Cardiac fibroblast (primary cell): ENCODE results near the gene MBD6.
"Not testable (repeated sequence)": the region's sequence is repeated elsewhere in the genome, so short reads cannot be mapped to it uniquely, and the experiment has no call there.

Source experiments
- DNase-seq, 2 donors: peaks; one replicate each; pipeline versions ENCODE4 v3.0.0 to v3.0.0-alpha.2; 2010; ENCODE audit warnings: low read depth in 2 of 2
- H3K4me3 ChIP-seq, 2 donors: replicated peaks in 1 of 2; 1 replicate in 1 of 2; 2 replicates in 1 of 2; pipeline ENCODE4 v1.5.1; 2011; ENCODE audit warnings: low read depth in 2 of 2, low read length in 2 of 2, mild to moderate bottlenecking in 2 of 2, moderate library complexity in 1 of 2
- TF ChIP-seq, protein P1 (sequence below): IDR thresholded peaks from one replicate; pipeline ENCODE4 v1.5.1; 2011; ENCODE audit warnings: low read depth, mild to moderate bottlenecking, low read length, inconsistent platforms

Gene MBD6

DNA sequence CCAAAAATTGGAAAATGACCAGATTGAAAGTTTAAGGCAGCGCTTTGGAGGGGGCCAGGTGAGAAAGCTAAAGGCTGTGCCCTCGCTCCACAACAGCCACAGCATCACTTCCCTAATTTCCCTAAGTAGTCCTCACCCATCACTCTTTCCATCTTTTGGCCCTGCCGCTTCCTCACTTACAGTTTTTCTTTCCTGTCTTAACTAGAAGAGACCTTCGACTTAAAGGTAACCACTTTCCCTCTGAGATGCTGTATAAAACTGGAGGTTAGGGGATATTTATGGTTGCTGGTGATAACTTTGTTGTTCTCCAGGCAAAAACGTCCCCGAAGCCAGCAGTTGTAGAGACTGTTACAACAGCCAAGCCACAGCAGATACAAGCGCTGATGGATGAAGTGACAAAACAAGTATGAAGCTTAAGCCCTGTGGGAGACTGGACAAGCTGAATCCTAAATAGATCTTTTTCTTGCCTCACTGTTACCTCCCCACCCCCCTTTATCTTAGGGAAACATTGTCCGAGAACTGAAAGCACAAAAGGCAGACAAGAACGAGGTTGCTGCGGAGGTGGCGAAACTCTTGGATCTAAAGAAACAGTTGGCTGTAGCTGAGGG is 6.6 kb upstream of the MBD6 start:
- DNase-seq, result peak in 1 of 2 donors; percentile 23
- TF ChIP-seq, protein P1, sequence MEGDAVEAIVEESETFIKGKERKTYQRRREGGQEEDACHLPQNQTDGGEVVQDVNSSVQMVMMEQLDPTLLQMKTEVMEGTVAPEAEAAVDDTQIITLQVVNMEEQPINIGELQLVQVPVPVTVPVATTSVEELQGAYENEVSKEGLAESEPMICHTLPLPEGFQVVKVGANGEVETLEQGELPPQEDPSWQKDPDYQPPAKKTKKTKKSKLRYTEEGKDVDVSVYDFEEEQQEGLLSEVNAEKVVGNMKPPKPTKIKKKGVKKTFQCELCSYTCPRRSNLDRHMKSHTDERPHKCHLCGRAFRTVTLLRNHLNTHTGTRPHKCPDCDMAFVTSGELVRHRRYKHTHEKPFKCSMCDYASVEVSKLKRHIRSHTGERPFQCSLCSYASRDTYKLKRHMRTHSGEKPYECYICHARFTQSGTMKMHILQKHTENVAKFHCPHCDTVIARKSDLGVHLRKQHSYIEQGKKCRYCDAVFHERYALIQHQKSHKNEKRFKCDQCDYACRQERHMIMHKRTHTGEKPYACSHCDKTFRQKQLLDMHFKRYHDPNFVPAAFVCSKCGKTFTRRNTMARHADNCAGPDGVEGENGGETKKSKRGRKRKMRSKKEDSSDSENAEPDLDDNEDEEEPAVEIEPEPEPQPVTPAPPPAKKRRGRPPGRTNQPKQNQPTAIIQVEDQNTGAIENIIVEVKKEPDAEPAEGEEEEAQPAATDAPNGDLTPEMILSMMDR, result no peak
- no peak overlapping the region for H3K4me3 ChIP-seq

DNA sequence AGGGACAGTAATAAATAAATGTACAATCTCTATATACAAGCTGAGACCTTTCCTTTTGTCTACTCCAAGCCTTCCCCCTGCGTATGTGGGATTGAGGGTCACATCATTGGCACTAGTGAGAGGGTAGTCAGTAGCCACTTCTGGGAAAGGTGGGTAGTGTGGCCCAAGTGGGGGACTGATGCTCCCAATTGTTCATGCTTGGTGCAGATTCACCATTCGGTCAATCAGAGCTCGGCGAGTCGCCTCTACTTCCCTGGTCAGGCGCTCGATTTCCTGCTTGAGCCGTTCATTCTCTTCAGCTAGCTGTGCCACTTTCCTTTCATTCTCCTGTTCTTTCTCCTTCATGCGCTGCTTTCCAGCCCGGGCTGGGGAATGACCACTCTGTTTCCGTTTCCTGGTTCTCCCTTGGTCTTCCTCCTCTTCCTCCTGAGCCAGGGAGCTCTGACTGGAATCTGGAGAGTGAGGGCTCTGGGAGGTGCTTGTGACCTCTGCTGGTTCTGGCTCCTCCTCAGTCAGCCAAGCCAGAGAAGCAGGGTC is 5.9 kb upstream of the MBD6 start:
- TF ChIP-seq, protein P1, result no peak
- no peak for DNase-seq
- H3K4me3 ChIP-seq, result no peak overlapping the region

DNA sequence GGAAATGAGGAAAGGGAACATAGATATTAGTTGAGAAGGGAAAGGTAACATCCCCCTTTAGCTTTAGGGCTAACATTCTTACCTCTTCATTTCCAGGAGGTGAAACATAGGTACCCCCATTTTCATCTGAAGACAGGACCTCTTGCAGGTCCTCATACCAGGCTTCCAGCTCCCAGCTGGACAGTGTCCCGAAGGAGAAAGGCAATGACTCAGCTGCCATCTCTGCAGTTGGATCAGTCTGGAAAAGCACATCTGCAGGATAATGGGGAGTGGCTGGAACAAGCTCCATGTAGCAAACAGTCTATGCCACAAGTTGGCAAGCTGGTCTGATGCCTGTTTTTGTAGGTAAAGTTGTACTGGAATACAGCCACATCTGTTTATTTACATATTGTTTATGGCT is 5.4 kb upstream of the MBD6 start:
- H3K4me3 ChIP-seq, result no peak overlapping the region
- peak; percentile 43 to 49 for DNase-seq
- TF ChIP-seq, protein P1, result no peak

DNA sequence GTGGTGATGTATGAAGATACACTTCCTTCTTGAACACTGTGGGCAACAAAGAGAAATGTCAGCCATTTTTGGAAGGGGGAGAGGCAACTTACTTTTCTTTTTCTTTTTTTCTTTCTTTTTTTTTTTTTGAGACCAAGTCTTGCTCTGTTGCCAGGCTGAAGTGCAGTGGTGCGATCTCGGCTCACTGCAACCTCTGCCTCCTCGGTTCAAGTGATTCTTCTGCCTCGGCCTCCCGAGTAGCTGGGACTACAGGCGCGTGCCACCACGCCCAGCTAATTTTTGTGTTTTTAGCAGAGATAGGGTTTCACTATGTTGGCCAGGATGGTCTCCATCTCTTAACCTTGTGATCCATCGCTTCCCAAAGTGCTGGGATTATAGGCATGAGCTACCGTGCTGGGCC is 4.9 kb upstream of the MBD6 start:
- not testable (repeated sequence) for DNase-seq
- H3K4me3 ChIP-seq, result peak overlapping the region; percentile 90 to 97

DNA sequence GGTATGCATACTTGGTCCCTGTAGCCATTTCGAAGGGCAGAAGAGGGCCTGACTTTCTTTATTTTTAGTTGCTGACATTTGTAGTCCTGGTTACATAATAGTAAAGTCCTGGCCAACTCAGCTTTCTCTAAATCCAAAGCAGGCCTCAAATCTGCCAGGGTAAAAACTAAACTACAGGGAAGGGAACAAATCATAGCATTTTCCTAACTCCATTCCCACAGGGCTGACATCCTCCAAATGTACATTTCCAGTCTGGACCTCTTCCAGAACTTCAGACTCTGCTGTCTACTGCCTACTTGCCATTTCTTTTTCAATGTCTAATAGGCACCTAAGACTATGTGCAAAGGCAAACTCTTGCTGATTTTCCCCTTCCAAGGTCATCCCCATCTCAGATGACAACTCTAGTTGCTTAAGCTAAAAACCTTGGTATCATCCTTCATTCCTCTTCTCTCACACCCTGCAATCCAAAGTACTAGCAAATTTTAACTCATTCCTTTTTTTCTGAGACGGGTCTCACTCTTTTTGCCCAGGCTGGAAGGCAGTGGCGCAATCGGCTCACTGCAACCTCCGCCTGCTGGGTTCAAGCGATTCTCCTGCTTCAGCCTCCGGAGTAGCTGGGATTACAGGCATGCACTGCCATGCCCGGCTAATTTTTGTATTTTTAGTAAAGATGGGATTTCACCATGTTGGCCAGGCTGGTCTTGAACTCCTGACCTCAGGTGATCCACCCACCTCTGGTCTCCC is 4.3 kb upstream of the MBD6 start:
- peak; percentile 32 to 46 for DNase-seq
- TF ChIP-seq, protein P1, result no peak
- peak overlapping the region; percentile 90 to 97 for H3K4me3 ChIP-seq

DNA sequence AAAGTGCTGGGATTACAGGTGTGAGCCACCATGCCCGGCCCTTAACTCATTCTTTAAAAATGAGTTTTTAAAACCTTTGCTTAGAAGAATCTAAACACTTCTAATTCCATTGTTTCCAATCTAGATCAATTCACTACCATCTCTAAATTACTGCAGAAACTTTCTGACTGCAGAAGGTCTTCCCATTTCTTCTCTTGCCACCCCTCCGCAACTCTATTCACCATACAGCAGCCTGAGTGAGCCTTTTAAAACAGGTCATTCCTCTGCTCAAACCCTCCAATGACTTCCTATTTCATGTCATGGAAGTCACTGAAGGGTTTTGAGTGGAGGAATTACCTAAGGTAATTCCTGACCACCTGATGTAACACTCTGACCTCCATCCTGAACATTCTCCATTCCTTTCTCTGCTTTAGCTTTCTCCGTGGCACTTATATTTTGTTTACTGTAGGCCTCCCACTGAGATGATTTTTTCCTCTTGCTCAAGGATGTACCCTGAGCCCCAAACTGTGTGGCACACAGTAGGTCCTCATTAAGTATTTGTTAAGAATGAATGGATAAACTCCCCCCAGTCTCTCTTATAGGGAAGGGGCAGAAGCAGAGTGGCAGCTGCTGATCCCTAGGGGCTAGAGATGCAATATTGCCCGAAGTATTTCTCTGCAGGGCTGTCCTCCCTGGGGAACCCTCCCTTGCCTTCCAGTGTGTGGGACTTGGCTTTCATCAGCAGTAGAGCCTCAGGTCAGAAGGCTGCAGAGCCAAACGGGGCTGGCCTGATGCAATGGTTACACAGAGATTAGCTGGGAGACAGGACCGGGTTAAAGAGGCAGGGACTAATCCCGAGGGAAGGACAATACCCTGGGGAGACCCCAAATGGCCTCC is 3.5 kb upstream of the MBD6 start:
- TF ChIP-seq, protein P1, result no peak
- peak; percentile 64 to 76 for DNase-seq
- peak overlapping the region; percentile 90 to 97 for H3K4me3 ChIP-seq

DNA sequence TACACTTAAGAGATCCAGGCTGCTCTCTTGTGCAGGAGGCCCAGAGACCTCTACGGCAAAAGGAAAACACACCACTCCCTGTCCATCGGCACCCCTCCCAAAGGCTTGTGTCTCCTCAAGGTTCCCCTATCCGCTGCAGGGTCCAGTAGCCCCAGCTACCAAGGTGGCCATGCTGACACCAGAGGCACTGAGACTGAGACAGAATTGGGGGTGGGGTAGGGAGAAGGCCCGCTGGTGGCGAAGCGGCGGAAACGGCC is 2.9 kb upstream of the MBD6 start:
- TF ChIP-seq, protein P1, result no peak
- peak overlapping the region; percentile 90 to 97 for H3K4me3 ChIP-seq
- no peak for DNase-seq
